ENCODE results near the gene DMTF1. TPM values are rescaled to one million over a fixed set of nuclear protein-coding genes. Genes with fewer than 3 reads are reported as not detected.

Gene DMTF1
- total and polyA plus RNA-seq, 9 of the 15 experiments (the other 6 are each of a cell fraction or from before 2014, with no cell fraction given): 25.7 to 208 (median 74.7) TPM

- TF ChIP-seq MGA (IDR thresholded peaks at IDR 0.05): peak; percentile 92
- TF ChIP-seq, protein P1, sequence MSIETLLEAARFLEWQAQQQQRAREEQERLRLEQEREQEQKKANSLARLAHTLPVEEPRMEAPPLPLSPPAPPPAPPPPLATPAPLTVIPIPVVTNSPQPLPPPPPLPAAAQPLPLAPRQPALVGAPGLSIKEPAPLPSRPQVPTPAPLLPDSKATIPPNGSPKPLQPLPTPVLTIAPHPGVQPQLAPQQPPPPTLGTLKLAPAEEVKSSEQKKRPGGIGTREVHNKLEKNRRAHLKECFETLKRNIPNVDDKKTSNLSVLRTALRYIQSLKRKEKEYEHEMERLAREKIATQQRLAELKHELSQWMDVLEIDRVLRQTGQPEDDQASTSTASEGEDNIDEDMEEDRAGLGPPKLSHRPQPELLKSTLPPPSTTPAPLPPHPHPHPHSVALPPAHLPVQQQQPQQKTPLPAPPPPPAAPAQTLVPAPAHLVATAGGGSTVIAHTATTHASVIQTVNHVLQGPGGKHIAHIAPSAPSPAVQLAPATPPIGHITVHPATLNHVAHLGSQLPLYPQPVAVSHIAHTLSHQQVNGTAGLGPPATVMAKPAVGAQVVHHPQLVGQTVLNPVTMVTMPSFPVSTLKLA (conservative IDR thresholded peaks at IDR 0.05): peak; percentile 43 to 51; a peak in 3 of 4 replicates
- peak; percentile 65 for TF ChIP-seq CBFA2T3 (IDR thresholded peaks at IDR 0.05)
- peak; percentile 58; the same call in 1 of the 2 replicates for TF ChIP-seq MYC (IDR thresholded peaks at IDR 0.05; ENCODE audit: low read depth, low read length)
- TF ChIP-seq MYC (CRISPR knock-in tag; IDR thresholded peaks at IDR 0.05; ENCODE audit: borderline replicate concordance, low read depth): no peak
- TF ChIP-seq, protein P2, sequence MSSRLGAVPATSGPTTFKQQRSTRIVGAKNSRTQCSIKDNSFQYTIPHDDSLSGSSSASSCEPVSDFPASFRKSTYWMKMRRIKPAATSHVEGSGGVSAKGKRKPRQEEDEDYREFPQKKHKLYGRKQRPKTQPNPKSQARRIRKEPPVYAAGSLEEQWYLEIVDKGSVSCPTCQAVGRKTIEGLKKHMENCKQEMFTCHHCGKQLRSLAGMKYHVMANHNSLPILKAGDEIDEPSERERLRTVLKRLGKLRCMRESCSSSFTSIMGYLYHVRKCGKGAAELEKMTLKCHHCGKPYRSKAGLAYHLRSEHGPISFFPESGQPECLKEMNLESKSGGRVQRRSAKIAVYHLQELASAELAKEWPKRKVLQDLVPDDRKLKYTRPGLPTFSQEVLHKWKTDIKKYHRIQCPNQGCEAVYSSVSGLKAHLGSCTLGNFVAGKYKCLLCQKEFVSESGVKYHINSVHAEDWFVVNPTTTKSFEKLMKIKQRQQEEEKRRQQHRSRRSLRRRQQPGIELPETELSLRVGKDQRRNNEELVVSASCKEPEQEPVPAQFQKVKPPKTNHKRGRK (tag; IDR thresholded peaks at IDR 0.05): peak; percentile 67; the same call in 1 of the 2 replicates
- no peak for TF ChIP-seq JUND (IDR thresholded peaks at IDR 0.05; ENCODE audit: borderline replicate concordance, low read depth, low read length)
- TF ChIP-seq JUND (tag; IDR thresholded peaks at IDR 0.05; ENCODE audit: borderline replicate concordance, low read depth, low read length): peak; percentile 24; the same call in 1 of the 3 replicates
- peak; percentile 25 for TF ChIP-seq CBFA2T2 (conservative IDR thresholded peaks at IDR 0.05)
- no peak for TF ChIP-seq PHB (CRISPR knock-in tag; IDR thresholded peaks at IDR 0.05)
- TF ChIP-seq RHOXF2B (CRISPR knock-in tag; conservative IDR thresholded peaks at IDR 0.05): no peak
- no peak for TF ChIP-seq GATAD2B (IDR thresholded peaks at IDR 0.05; ENCODE audit: borderline replicate concordance)
- no peak for TF ChIP-seq NFATC3 (IDR thresholded peaks at IDR 0.05)
- TF ChIP-seq ZBTB12 (CRISPR knock-in tag; IDR thresholded peaks at IDR 0.05): no peak
These were observed 40.4 kb upstream of the DMTF1 start (continued) for GRCh38 chr7:87111877-87112276.

Data from K562 (cell line).